T-helper 22 cell (primary cell): ENCODE data around the gene VPS35L.

Source experiments
- DNase-seq: peaks from one replicate; pipeline ENCODE4 v3.0.0-alpha.2; 2020; ENCODE audit warnings: low read depth

The VPS35L gene

GRCh38 chr16:19555186-19555937 is at the start of gene VPS35L:
Gene VPS35L (plus strand): TSS chr16:19555703. CDS start chr16:19555730, 27 bp downstream.
- DNase-seq, result peak; percentile 94

DNA sequence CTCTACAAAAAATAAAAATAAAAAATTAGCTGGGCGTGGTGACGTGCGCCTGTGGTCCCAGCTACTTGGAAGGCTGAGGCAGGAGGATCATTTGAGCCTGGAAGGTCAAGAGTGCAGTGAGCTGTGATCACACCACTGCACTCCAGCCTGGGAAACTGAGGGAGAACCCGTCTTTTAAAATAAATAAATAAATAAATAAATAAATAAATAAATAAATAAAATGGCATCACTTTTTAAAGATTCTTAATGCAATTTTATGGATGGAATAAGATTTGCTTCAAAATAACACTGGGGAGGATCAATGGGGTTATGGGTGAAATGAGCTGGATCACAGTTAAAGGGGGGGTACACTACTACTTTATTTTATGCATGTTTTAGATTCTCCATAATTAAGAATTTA is 48.5 kb upstream of the VPS35L start:
- DNase-seq, result no peak

GRCh38 chr16:19507867-19508266 is 47.6 kb upstream of the VPS35L start:
- no peak for DNase-seq

GRCh38 chr16:19512297-19512696 is 43.2 kb upstream of the VPS35L start:
- DNase-seq, result no peak

DNA sequence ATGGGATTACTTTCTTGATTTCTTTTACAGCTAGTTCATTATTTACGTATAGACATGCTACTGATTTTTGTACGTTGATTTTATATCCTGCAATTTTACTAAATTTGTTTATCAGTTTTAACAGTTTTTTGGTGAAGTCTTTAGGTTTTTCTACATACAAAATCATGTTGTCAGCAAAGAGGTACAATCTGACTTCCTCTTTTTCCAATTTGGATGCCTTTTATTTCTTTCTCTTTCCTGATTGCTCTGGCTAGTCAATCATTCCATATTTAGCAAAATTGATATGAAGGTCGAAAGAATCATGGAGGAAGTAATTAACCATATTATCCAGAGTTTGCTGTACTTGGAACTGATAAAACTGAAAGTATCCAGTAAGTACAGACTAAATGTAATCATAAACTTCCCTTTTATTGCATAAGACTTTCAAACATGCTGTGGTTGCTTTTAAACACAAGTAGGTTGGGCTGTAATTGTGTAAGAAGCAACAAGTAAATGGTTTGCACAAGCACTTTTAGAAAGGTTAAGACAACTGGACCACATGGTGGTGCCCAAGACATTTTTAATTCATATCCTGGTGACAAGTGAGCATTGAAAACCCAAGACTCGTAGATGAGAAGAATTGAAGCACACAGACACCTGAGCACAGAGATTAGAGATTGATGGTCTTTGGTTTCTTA is 42.0 kb upstream of the VPS35L start:
- DNase-seq, result no peak

DNA sequence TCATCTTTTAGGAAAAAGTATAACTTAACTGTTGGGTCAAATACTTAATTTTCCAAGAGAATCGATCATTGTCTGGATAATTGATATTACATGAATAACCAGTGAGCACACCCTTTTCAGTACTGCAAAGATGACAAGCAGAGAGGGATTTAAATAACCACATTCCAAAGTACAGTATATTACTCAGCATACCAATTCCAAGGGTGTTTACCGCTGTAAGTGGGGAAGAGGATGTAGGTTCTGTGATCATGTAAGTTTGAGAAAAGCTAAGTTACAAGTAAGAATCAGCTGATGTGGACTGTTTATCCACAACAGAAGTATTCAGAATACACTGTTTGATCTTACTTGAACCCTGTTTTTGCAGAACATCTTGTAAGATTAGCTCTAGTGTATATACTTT is 39.7 kb upstream of the VPS35L start:
- DNase-seq, result no peak

GRCh38 chr16:19517424-19518089 is 37.9 kb upstream of the VPS35L start:
- DNase-seq, result no peak

DNA sequence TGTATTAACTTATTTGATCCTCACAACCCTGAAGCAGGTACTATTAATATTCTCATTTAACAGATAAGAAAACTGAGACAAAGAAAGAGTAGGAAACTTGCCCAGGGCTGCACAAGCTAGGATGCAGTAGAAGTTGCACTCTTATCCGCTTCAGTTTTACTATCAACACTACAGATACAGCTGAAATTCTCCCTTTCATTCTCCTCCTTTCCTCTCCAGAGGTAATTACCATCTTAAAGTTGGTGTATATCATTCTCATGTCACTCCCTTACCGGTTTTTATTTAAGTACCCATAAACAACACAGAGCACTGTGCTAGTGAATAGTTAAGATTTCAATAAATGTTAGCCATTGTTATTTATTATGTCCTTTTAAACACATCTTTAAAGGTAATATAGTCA is 37.1 kb upstream of the VPS35L start:
- DNase-seq, result no peak

DNA sequence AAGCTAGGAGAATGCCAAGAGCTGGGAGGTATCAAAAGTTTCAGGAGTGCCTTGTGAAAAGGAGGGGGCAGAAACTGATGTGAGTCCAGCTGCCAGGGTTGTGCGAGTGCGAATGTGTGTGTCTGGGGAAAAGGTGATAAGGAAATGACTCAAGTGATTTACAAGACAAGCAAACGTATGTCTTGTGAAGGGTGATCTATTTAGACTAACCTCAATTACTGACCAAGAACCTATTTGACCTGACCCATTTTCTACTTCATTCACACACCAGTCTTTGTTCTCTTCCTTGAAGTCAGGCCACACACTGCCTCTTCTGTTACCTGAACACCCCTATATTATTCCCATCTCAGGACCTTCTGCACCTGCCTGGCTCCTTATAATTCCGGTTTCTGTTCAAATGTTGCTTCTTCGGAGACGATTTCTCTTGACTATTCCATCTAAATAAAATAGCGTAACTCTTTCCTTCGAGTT is 34.6 kb upstream of the VPS35L start:
- no peak for DNase-seq

GRCh38 chr16:19521471-19522396 is 33.8 kb upstream of the VPS35L start, which contains the start of gene GDE1:
Gene GDE1 (minus strand): TSS chr16:19522098. CDS start chr16:19521964, 134 bp downstream.
- DNase-seq, result peak; percentile 90

- no peak for DNase-seq
Measured at GRCh38 chr16:19522397-19522732, 33.1 kb upstream of the VPS35L start.

- no peak for DNase-seq
Measured at GRCh38 chr16:19522760-19523159, 32.7 kb upstream of the VPS35L start.

DNA sequence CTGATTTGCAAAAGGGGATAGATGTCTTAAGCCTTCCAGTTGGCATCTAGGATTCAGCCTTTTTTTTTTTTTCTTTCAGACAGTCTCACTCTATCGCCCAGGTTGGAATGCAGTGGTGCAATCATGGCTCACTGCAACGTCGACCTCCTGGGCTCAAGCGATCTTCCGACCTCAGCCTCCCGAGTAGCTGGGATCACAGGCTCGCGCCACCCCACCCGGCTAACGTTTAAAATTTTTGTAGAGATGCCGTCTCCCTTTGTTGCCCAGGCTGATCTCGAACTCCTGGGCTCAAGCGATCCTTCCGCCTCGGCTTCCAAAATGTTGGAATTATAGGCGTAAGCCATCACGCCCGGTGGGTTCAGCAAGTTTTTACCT is 32.3 kb upstream of the VPS35L start:
- DNase-seq, result no peak

GRCh38 chr16:19523559-19524355 is 31.7 kb upstream of the VPS35L start, which contains the start of gene CCP110:
Gene CCP110 (plus strand): TSS chr16:19523942. CDS start chr16:19527882, 3,940 bp downstream.
- DNase-seq, result peak; percentile 94

DNA sequence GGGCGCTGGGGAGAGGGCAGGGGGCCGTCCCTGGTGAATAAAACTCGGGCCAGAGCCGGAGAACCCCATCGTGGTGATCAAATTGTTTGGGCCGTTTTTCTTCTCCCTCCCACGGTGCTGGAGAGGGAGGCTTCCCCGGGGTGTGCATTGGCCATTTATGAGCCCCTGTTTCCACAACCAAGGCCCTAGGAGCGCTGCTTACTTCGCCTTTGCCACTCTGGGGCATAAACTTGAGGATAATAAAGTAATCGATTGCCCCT is 31.2 kb upstream of the VPS35L start:
- DNase-seq, result no peak

DNA sequence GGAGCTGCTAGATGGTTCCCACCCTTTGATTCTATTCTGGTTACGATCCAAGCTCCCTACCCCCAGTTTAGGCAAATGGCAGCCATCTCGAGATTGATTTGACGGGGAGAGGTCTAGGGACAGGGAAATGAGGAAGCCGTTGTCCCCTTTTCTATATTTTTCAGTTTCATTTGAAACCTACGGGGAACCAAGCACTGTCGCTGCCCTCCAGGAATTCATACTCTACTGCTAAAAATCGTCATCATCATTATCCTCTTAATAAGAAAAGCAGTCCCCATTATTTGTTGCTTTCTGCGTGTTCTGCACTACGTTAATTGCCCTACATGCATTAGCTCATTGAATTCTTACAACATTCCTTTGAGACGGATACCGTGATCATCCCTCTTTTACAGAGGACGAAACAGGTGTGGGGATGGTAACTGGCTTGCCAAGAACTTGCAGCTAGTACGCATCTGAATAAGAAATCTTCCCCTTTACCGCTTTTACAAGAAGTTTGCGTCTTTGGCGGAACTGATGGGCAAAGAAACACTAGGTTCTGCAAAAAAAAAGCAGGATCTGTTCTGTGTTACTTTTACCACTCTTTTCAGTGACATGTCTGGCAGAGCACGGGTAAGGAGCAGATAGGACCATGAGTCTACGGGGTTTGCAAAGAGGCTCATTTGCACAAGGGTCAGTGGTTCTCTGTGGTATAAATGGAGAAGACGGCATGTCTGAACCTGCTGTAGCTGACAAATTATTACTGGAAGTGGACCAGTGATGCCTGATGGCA is 30.7 kb upstream of the VPS35L start:
- DNase-seq, result no peak

- DNase-seq, result no peak
Measured at GRCh38 chr16:19525385-19525723, 30.1 kb upstream of the VPS35L start.

GRCh38 chr16:19527161-19527560 is 28.3 kb upstream of the VPS35L start:
- DNase-seq, result no peak

- no peak for DNase-seq
Measured at GRCh38 chr16:19528666-19529065, 26.8 kb upstream of the VPS35L start.

DNA sequence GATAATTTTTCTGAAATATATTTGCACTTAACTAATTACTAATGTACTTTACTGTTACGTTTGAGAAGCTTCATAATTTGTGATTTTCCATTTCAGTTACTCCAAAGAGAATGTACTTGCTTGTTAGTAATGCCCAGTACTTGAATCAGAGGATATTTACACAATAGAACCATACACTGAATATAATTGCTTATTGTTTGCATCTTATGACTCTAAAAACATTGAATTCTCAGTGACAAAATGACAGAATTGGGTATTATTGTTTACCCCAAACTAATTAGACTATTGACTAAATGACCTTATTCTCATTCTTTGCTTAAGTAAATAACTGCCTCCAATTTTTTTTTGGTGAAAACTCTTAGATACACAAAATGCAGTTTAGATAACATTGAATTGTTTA is 22.9 kb upstream of the VPS35L start:
- no peak for DNase-seq
